GM23338 (cell line): ENCODE results near the gene BPIFB1. TPM values are rescaled to one million over a fixed set of nuclear protein-coding genes. Genes with fewer than 3 reads are reported as not detected.

Source experiments
- ATAC-seq: fragments of 200-7000 bp; cut with Tn5 transposase; 3 replicates; pipeline ENCODE4 v1.9.1; 2020
- DNase-seq: peaks from one replicate; pipeline ENCODE4 v3.0.0-alpha.2; 2015; ENCODE audit warnings: low spot score
- H2AFZ ChIP-seq: fragments of 200-600 bp; sonication (generic); 2 replicates; pipeline ENCODE4 v1.8.0; 2016; ENCODE audit warnings: antibody characterized with exemption, mild to moderate bottlenecking, moderate library complexity
- H3F3A ChIP-seq: fragments of 200-600 bp; sonication (generic); replicated peaks from 2 replicates; pipeline ENCODE4 v1.8.0; 2017; ENCODE audit warnings: antibody characterized with exemption, mixed run types, low read depth
- H3K27ac ChIP-seq: fragments of 200-600 bp; sonication (generic); 2 replicates; pipeline ENCODE4 v1.6.1; 2016; ENCODE audit warnings: low read depth
- H3K27me3 ChIP-seq: fragments of 200-600 bp; sonication (generic); 2 replicates; pipeline ENCODE4 v1.8.0; 2016; ENCODE audit warnings: mild to moderate bottlenecking, mixed run types, moderate library complexity; ENCODE audit not compliant: insufficient read depth
- H3K36me3 ChIP-seq: fragments of 200-600 bp; sonication (generic); 2 replicates; pipeline ENCODE4 v1.8.0; 2016; ENCODE audit warnings: mild to moderate bottlenecking; ENCODE audit not compliant: insufficient read depth
- H3K4me1 ChIP-seq: fragments of 200-600 bp; sonication (generic); 2 replicates; pipeline ENCODE4 v1.8.0; 2016; ENCODE audit warnings: mild to moderate bottlenecking, moderate library complexity; ENCODE audit not compliant: insufficient read depth
- H3K4me2 ChIP-seq: fragments of 200-600 bp; sonication (generic); 2 replicates; pipeline ENCODE4 v1.7.1; 2017; ENCODE audit warnings: mixed run types
- H3K4me3 ChIP-seq: fragments of 200-600 bp; sonication (generic); 2 replicates; pipeline ENCODE4 v1.6.1; 2016; ENCODE audit warnings: mixed run types
- H3K79me2 ChIP-seq: fragments of 200-600 bp; sonication (generic); replicated peaks from 2 replicates; pipeline ENCODE4 v1.8.0; 2017; ENCODE audit warnings: mild to moderate bottlenecking; ENCODE audit not compliant: insufficient read depth
- H3K9me2 ChIP-seq: fragments of 200-600 bp; sonication (generic); 2 replicates; pipeline ENCODE4 v1.8.0; 2017; ENCODE audit not compliant: insufficient read depth
- H4K20me1 ChIP-seq: fragments of 200-600 bp; sonication (generic); replicated peaks from 2 replicates; pipeline ENCODE4 v1.8.0; 2017; ENCODE audit warnings: mild to moderate bottlenecking; ENCODE audit not compliant: insufficient read depth
- H3K27ac Mint-ChIP-seq: 2 replicates; pipeline ENCODE4 v1.8.0; 2020; ENCODE audit warnings: inconsistent platforms, mild to moderate bottlenecking, moderate library complexity, mixed read lengths
- H3K27me3 Mint-ChIP-seq: 3 replicates; pipeline ENCODE4 v1.8.0; 2022; ENCODE audit warnings: low read depth, mild to moderate bottlenecking, moderate library complexity, mixed read lengths, inconsistent platforms; ENCODE audit not compliant: insufficient read depth, poor library complexity
- H3K36me3 Mint-ChIP-seq: 3 replicates; pipeline ENCODE4 v1.8.0; 2021; ENCODE audit warnings: low read depth, mild to moderate bottlenecking, inconsistent platforms, moderate library complexity, mixed read lengths
- H3K4me1 Mint-ChIP-seq: 3 replicates; pipeline ENCODE4 v1.8.0; 2020; ENCODE audit warnings: mild to moderate bottlenecking, inconsistent platforms, mixed read lengths
- H3K4me3 Mint-ChIP-seq: 3 replicates; pipeline ENCODE4 v1.8.0; 2021; ENCODE audit warnings: moderate library complexity, mild to moderate bottlenecking, inconsistent platforms, mixed read lengths
- H3K9me3 Mint-ChIP-seq: 3 replicates; pipeline ENCODE4 v1.8.0; 2020; ENCODE audit warnings: moderate library complexity, mild to moderate bottlenecking, inconsistent platforms, mixed read lengths
- CREB1 ChIP-seq: fragments of 250-450 bp; sonication (Bioruptor Pico); IDR thresholded peaks from 2 replicates; pipeline ENCODE4 v1.5.0; 2020; ENCODE audit warnings: low read depth, mild to moderate bottlenecking, moderate library complexity
- EZH2 ChIP-seq: fragments of 200-600 bp; sonication (generic); IDR thresholded peaks from one replicate; pipeline ENCODE4 v1.8.0; 2017; ENCODE audit warnings: antibody characterized with exemption, mild to moderate bottlenecking, low read depth; ENCODE audit not compliant: unreplicated experiment
- EZH2phosphoT487 ChIP-seq: fragments of 200-600 bp; sonication (generic); IDR thresholded peaks from one replicate; pipeline ENCODE4 v1.8.1; 2018; ENCODE audit warnings: antibody characterized with exemption; ENCODE audit not compliant: unreplicated experiment
- JUNB ChIP-seq: IDR thresholded peaks from one replicate; pipeline ENCODE4 v1.6.1; 2016; ENCODE audit warnings: antibody characterized with exemption; ENCODE audit not compliant: unreplicated experiment
- NANOG ChIP-seq: IDR thresholded peaks from 2 replicates; pipeline ENCODE4 v1.6.1; 2016; ENCODE audit warnings: antibody characterized with exemption, borderline replicate concordance
- POLR2AphosphoS5 ChIP-seq: IDR thresholded peaks from 2 replicates; pipeline ENCODE4 v1.6.1; 2016; ENCODE audit warnings: antibody characterized with exemption, low read depth
- REST ChIP-seq: IDR thresholded peaks from one replicate; pipeline ENCODE4 v1.6.1; 2018; ENCODE audit warnings: antibody characterized with exemption; ENCODE audit not compliant: unreplicated experiment
- STAT1 ChIP-seq: IDR thresholded peaks from one replicate; pipeline ENCODE4 v1.6.1; 2016; ENCODE audit warnings: antibody characterized with exemption; ENCODE audit not compliant: unreplicated experiment
- ZNF114 ChIP-seq: fragments of 250-450 bp; sonication (Bioruptor Pico); IDR thresholded peaks from 2 replicates; pipeline ENCODE4 v1.5.0; 2020; ENCODE audit warnings: mild to moderate bottlenecking, moderate library complexity
- ZNF331 ChIP-seq: fragments of 250-450 bp; sonication (Bioruptor Pico); IDR thresholded peaks from 2 replicates; pipeline ENCODE4 v1.5.0; 2020; ENCODE audit warnings: low read depth, mild to moderate bottlenecking, moderate library complexity
- polyA plus RNA-seq: library from polyadenylated mRNA; unstranded; fragments of >200 nt; fragmentation: Nextera tagmentation; extraction: Ambion mirVana; gene quantifications from 2 replicates; pipeline ENCODE4 v1.2.1, GENCODE V29; 2016
- total RNA-seq: library from RNA; depleted of rRNA; stranded (reverse); fragments of >200 nt; shearing (Covaris generic); gene quantifications from 2 replicates; pipeline ENCODE4 v1.2.3, GENCODE V29; 2014
- TF ChIP-seq, protein P1 (sequence below), 2 experiments: fragments of 200-600 bp in 1 of 2; sonication (generic) in 1 of 2; conservative IDR thresholded peaks; 2 replicates each; pipeline versions ENCODE4 v1.5.1 to v1.6.1; 2016 to 2017; ENCODE audit warnings: antibody characterized with exemption in 2 of 2, low read depth in 2 of 2, mild to moderate bottlenecking in 2 of 2, moderate library complexity in 1 of 2
- TF ChIP-seq, protein P2 (sequence below): fragments of 250-450 bp; sonication (Bioruptor Pico); IDR thresholded peaks from 2 replicates; pipeline ENCODE4 v1.5.0; 2020; ENCODE audit warnings: mild to moderate bottlenecking, moderate library complexity
- TF ChIP-seq, protein P3 (sequence below): IDR thresholded peaks from 2 replicates; pipeline ENCODE4 v1.6.1; 2016; ENCODE audit warnings: antibody characterized with exemption

The BPIFB1 gene
- total and polyA plus RNA-seq, 2 experiments from 2014 or later, result not detected

GRCh38 chr20:33353013-33353402 is 70.0 kb downstream of the BPIFB1 start:
- Histone ChIP-seq H2AFZ (no peak overlapping the region), H3K36me3 (no peaks in the 10 kb centered on the region; the same call in 1 of the 2 replicates), H3K27me3 (no peaks in the 10 kb centered on the region), H3K9me2 (no peaks in the 10 kb centered on the region), H3K4me3 (no peak overlapping the region), H3K4me1 (peaks cover 13% of the 10 kb centered on the region; the same call in 1 of the 2 replicates), H4K20me1 (no peaks in the 10 kb centered on the region), H3F3A (no peaks in the 10 kb centered on the region), H3K27ac (no peak overlapping the region), H3K79me2 (no peaks in the 10 kb centered on the region), H3K4me2 (peak overlapping the region; percentile 65)
- ATAC-seq (no peak), DNase-seq (no peak)
- Mint-ChIP-seq H3K4me3 (no peak overlapping the region), H3K27me3 (peaks cover 3% of the 10 kb centered on the region), H3K4me1 (peaks cover 27% of the 10 kb centered on the region), H3K27ac (peak overlapping the region; percentile 80; the same call in 1 of the 2 replicates), H3K9me3 (no peaks in the 10 kb centered on the region), H3K36me3 (peaks cover 8% of the 10 kb centered on the region)
- TF ChIP-seq STAT1 (no peak), ZNF331 (CRISPR knock-in tag) (no peak), REST (no peak), POLR2AphosphoS5 (no peak), EZH2 (no peak), ZNF114 (CRISPR knock-in tag) (no peak), EZH2phosphoT487 (no peak), JUNB (no peak), CREB1 (CRISPR knock-in tag) (no peak), NANOG (no peak)
- TF ChIP-seq, protein P1, sequence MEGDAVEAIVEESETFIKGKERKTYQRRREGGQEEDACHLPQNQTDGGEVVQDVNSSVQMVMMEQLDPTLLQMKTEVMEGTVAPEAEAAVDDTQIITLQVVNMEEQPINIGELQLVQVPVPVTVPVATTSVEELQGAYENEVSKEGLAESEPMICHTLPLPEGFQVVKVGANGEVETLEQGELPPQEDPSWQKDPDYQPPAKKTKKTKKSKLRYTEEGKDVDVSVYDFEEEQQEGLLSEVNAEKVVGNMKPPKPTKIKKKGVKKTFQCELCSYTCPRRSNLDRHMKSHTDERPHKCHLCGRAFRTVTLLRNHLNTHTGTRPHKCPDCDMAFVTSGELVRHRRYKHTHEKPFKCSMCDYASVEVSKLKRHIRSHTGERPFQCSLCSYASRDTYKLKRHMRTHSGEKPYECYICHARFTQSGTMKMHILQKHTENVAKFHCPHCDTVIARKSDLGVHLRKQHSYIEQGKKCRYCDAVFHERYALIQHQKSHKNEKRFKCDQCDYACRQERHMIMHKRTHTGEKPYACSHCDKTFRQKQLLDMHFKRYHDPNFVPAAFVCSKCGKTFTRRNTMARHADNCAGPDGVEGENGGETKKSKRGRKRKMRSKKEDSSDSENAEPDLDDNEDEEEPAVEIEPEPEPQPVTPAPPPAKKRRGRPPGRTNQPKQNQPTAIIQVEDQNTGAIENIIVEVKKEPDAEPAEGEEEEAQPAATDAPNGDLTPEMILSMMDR (conservative IDR thresholded peaks at IDR 0.05; ENCODE audit: low read depth in 2 of 2), result no peak
- TF ChIP-seq, protein P2, sequence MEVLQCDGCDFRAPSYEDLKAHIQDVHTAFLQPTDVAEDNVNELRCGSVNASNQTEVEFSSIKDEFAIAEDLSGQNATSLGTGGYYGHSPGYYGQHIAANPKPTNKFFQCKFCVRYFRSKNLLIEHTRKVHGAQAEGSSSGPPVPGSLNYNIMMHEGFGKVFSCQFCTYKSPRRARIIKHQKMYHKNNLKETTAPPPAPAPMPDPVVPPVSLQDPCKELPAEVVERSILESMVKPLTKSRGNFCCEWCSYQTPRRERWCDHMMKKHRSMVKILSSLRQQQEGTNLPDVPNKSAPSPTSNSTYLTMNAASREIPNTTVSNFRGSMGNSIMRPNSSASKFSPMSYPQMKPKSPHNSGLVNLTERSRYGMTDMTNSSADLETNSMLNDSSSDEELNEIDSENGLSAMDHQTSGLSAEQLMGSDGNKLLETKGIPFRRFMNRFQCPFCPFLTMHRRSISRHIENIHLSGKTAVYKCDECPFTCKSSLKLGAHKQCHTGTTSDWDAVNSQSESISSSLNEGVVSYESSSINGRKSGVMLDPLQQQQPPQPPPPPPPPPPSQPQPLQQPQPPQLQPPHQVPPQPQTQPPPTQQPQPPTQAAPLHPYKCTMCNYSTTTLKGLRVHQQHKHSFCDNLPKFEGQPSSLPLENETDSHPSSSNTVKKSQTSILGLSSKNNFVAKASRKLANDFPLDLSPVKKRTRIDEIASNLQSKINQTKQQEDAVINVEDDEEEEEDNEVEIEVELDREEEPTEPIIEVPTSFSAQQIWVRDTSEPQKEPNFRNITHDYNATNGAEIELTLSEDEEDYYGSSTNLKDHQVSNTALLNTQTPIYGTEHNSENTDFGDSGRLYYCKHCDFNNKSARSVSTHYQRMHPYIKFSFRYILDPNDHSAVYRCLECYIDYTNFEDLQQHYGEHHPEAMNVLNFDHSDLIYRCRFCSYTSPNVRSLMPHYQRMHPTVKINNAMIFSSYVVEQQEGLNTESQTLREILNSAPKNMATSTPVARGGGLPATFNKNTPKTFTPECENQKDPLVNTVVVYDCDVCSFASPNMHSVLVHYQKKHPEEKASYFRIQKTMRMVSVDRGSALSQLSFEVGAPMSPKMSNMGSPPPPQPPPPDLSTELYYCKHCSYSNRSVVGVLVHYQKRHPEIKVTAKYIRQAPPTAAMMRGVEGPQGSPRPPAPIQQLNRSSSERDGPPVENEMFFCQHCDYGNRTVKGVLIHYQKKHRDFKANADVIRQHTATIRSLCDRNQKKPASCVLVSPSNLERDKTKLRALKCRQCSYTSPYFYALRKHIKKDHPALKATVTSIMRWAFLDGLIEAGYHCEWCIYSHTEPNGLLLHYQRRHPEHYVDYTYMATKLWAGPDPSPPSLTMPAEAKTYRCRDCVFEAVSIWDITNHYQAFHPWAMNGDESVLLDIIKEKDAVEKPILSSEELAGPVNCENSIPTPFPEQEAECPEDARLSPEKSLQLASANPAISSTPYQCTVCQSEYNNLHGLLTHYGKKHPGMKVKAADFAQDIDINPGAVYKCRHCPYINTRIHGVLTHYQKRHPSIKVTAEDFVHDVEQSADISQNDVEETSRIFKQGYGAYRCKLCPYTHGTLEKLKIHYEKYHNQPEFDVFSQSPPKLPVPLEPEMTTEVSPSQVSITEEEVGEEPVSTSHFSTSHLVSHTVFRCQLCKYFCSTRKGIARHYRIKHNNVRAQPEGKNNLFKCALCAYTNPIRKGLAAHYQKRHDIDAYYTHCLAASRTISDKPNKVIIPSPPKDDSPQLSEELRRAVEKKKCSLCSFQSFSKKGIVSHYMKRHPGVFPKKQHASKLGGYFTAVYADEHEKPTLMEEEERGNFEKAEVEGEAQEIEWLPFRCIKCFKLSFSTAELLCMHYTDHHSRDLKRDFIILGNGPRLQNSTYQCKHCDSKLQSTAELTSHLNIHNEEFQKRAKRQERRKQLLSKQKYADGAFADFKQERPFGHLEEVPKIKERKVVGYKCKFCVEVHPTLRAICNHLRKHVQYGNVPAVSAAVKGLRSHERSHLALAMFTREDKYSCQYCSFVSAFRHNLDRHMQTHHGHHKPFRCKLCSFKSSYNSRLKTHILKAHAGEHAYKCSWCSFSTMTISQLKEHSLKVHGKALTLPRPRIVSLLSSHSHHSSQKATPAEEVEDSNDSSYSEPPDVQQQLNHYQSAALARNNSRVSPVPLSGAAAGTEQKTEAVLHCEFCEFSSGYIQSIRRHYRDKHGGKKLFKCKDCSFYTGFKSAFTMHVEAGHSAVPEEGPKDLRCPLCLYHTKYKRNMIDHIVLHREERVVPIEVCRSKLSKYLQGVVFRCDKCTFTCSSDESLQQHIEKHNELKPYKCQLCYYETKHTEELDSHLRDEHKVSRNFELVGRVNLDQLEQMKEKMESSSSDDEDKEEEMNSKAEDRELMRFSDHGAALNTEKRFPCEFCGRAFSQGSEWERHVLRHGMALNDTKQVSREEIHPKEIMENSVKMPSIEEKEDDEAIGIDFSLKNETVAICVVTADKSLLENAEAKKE (CRISPR knock-in tag), result no peak
- TF ChIP-seq, protein P3, sequence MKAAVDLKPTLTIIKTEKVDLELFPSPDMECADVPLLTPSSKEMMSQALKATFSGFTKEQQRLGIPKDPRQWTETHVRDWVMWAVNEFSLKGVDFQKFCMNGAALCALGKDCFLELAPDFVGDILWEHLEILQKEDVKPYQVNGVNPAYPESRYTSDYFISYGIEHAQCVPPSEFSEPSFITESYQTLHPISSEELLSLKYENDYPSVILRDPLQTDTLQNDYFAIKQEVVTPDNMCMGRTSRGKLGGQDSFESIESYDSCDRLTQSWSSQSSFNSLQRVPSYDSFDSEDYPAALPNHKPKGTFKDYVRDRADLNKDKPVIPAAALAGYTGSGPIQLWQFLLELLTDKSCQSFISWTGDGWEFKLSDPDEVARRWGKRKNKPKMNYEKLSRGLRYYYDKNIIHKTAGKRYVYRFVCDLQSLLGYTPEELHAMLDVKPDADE, result no peak
